ENCODE measurements around the gene GSKIP.
"Not testable (repeated sequence)": the region's sequence is repeated elsewhere in the genome, so short reads cannot be mapped to it uniquely, and the experiment has no call there.

Gene GSKIP

GRCh38 chr14:96362965-96363750 is at the start of gene GSKIP, which contains the start of gene ATG2B:
Gene GSKIP (plus strand): TSS chr14:96363526. CDS start chr14:96382248, 18,722 bp downstream.
Gene ATG2B (minus strand): TSS chr14:96363341. CDS start chr14:96362976, 365 bp downstream.
- no peak for FAIRE-seq
- peak; percentile 83 for DNase-seq (ENCODE audit: insufficient read length, low spot score)
- TF ChIP-seq POLR2A (IDR thresholded peaks at IDR 0.05; ENCODE audit: low read depth, low read length) = peak; percentile 38

GRCh38 chr14:96316087-96316486 is 47.2 kb upstream of the GSKIP start:
- FAIRE-seq (no peak), DNase-seq (ENCODE audit: insufficient read length, low spot score) (no peak)
- no peak for TF ChIP-seq POLR2A (IDR thresholded peaks at IDR 0.05; ENCODE audit: low read depth, low read length)

- no peak for DNase-seq (ENCODE audit: insufficient read length, low spot score)
- TF ChIP-seq POLR2A (IDR thresholded peaks at IDR 0.05; ENCODE audit: low read depth, low read length) = no peak
- no peak for FAIRE-seq
Observed at GRCh38 chr14:96318836-96319235, 44.5 kb upstream of the GSKIP start.

GRCh38 chr14:96320605-96321004 is 42.7 kb upstream of the GSKIP start:
- no peak for TF ChIP-seq POLR2A (IDR thresholded peaks at IDR 0.05; ENCODE audit: low read depth, low read length)
- no peak for FAIRE-seq
- DNase-seq (ENCODE audit: insufficient read length, low spot score) = no peak

GRCh38 chr14:96324219-96324618 is 39.1 kb upstream of the GSKIP start:
- DNase-seq (ENCODE audit: insufficient read length, low spot score) = no peak
- no peak for TF ChIP-seq POLR2A (IDR thresholded peaks at IDR 0.05; ENCODE audit: low read depth, low read length)
- no peak for FAIRE-seq

GRCh38 chr14:96338551-96338950 is 24.8 kb upstream of the GSKIP start:
- no peak for DNase-seq (ENCODE audit: insufficient read length, low spot score)
- FAIRE-seq = no peak
- no peak for TF ChIP-seq POLR2A (IDR thresholded peaks at IDR 0.05; ENCODE audit: low read depth, low read length)

GRCh38 chr14:96341323-96341722 is 22.0 kb upstream of the GSKIP start:
- FAIRE-seq (no peak), DNase-seq (ENCODE audit: insufficient read length, low spot score) (no peak)
- no peak for TF ChIP-seq POLR2A (IDR thresholded peaks at IDR 0.05; ENCODE audit: low read depth, low read length)

GRCh38 chr14:96345669-96346068 is 17.7 kb upstream of the GSKIP start:
- no peak for FAIRE-seq
- TF ChIP-seq POLR2A (IDR thresholded peaks at IDR 0.05; ENCODE audit: low read depth, low read length) = no peak
- DNase-seq (ENCODE audit: insufficient read length, low spot score) = no peak

- FAIRE-seq; DNase-seq (ENCODE audit: insufficient read length, low spot score): not testable (repeated sequence)
Observed at GRCh38 chr14:96347957-96348356, 15.4 kb upstream of the GSKIP start.

- DNase-seq (ENCODE audit: insufficient read length, low spot score) = no peak
- TF ChIP-seq POLR2A (IDR thresholded peaks at IDR 0.05; ENCODE audit: low read depth, low read length) = no peak
- peak; percentile 55 for FAIRE-seq
Observed at GRCh38 chr14:96349286-96350075, 13.8 kb upstream of the GSKIP start.

GRCh38 chr14:96351986-96352385 is 11.3 kb upstream of the GSKIP start:
- no peak for TF ChIP-seq POLR2A (IDR thresholded peaks at IDR 0.05; ENCODE audit: low read depth, low read length)
- FAIRE-seq (no peak), DNase-seq (ENCODE audit: insufficient read length, low spot score) (no peak)

- no peak for TF ChIP-seq POLR2A (IDR thresholded peaks at IDR 0.05; ENCODE audit: low read depth, low read length)
- DNase-seq (ENCODE audit: insufficient read length, low spot score) (no peak), FAIRE-seq (no peak)
Observed at GRCh38 chr14:96352708-96353107, 10.6 kb upstream of the GSKIP start.

GRCh38 chr14:96354246-96354645 is 9.1 kb upstream of the GSKIP start:
- TF ChIP-seq POLR2A (IDR thresholded peaks at IDR 0.05; ENCODE audit: low read depth, low read length) = no peak
- DNase-seq (ENCODE audit: insufficient read length, low spot score) = no peak
- FAIRE-seq = no peak

- DNase-seq (ENCODE audit: insufficient read length, low spot score) (no peak), FAIRE-seq (no peak)
- no peak for TF ChIP-seq POLR2A (IDR thresholded peaks at IDR 0.05; ENCODE audit: low read depth, low read length)
Observed at GRCh38 chr14:96357216-96357615, 6.1 kb upstream of the GSKIP start.

GRCh38 chr14:96359959-96360358 is 3.4 kb upstream of the GSKIP start:
- DNase-seq (ENCODE audit: insufficient read length, low spot score) = no peak
- no peak for TF ChIP-seq POLR2A (IDR thresholded peaks at IDR 0.05; ENCODE audit: low read depth, low read length)
- FAIRE-seq = no peak

Data from H54 (cell line).